GF-D8 (cell line): ENCODE data around the gene PSPN.
A peak's percentile ranks its signal among the peaks of the same experiment; 100 is the strongest.
"Not testable (repeated sequence)": the region's sequence is repeated elsewhere in the genome, so short reads cannot be mapped to it uniquely, and the experiment has no call there.

Source experiments
- DNase-seq: peaks from one replicate; lab custom pipeline; 2025; lab: John Stamatoyannopoulos, UW

Gene PSPN

GRCh38 chr19:6373096-6373812 lies 2.5 kb downstream of the PSPN start:
- peak; percentile 88 for DNase-seq

GRCh38 chr19:6372594-6373095 lies 3.1 kb downstream of the PSPN start, which contains the start of gene ALKBH7:
Gene ALKBH7 (plus strand): TSS chr19:6372794. CDS start chr19:6372821, 27 bp downstream.
- DNase-seq = peak; percentile 99

- no peak for DNase-seq
Measured at GRCh38 chr19:6364353-6364752, 11.4 kb downstream of the PSPN start.

- DNase-seq = no peak
Measured at GRCh38 chr19:6362351-6362801, 13.4 kb downstream of the PSPN start.

- no peak for DNase-seq
Measured at GRCh38 chr19:6362027-6362350, 13.7 kb downstream of the PSPN start.

- DNase-seq = not testable (repeated sequence)
Measured at GRCh38 chr19:6360857-6361216, 14.9 kb downstream of the PSPN start.

GRCh38 chr19:6360445-6360844 lies 15.3 kb downstream of the PSPN start:
- not testable (repeated sequence) for DNase-seq

GRCh38 chr19:6359568-6360341 lies 16.0 kb downstream of the PSPN start:
- no peak for DNase-seq

GRCh38 chr19:6358003-6358402 lies 17.7 kb downstream of the PSPN start:
- DNase-seq = no peak

GRCh38 chr19:6357174-6357573 lies 18.6 kb downstream of the PSPN start:
- no peak for DNase-seq

GRCh38 chr19:6355321-6356040 lies 20.3 kb downstream of the PSPN start:
- DNase-seq = not testable (repeated sequence)

GRCh38 chr19:6354098-6354674 lies 21.5 kb downstream of the PSPN start:
- DNase-seq = no peak

GRCh38 chr19:6352381-6353165 lies 23.2 kb downstream of the PSPN start:
- DNase-seq = no peak

- no peak for DNase-seq
Measured at GRCh38 chr19:6350688-6351087, 25.0 kb downstream of the PSPN start.

- DNase-seq = not testable (repeated sequence)
Measured at GRCh38 chr19:6349271-6349670, 26.5 kb downstream of the PSPN start.

- DNase-seq = no peak
Measured at GRCh38 chr19:6343462-6343861, 32.3 kb downstream of the PSPN start.

GRCh38 chr19:6340493-6341201 lies 35.1 kb downstream of the PSPN start:
- DNase-seq = no peak

GRCh38 chr19:6334490-6335285 lies 41.0 kb downstream of the PSPN start:
- DNase-seq = no peak

GRCh38 chr19:6333439-6333838 lies 42.3 kb downstream of the PSPN start, which contains the start of gene ACER1:
Gene ACER1 (minus strand): TSS chr19:6333612. CDS start chr19:6333551, 61 bp downstream.
- DNase-seq = no peak

- DNase-seq = no peak
Measured at GRCh38 chr19:6326815-6327214, 48.9 kb downstream of the PSPN start.
